Sigmoid colon (tissue), 7 donors: Measurements from ENCODE around the gene TGIF1. TPM values are rescaled to one million over a fixed set of nuclear protein-coding genes. Genes with fewer than 3 reads are reported as not detected.
A peak's percentile ranks its signal among the peaks of the same experiment; 100 is the strongest.

Experiments used
- DNase-seq: peaks from one replicate; pipeline ENCODE4 v3.0.0-alpha.2; 2019
- H3K27ac ChIP-seq, 4 donors: fragments of 200-600 bp; sonication (generic); one replicate each; pipeline ENCODE4 v1.5.1; 2016 to 2019; ENCODE audit warnings: mild to moderate bottlenecking in 1 of 4
- H3K27me3 ChIP-seq, 3 donors: fragments of 200-600 bp; sonication (generic); one replicate each; pipeline ENCODE4 v1.5.1; 2019; ENCODE audit warnings: mild to moderate bottlenecking in 1 of 3
- H3K36me3 ChIP-seq, 4 donors: fragments of 200-600 bp; sonication (generic); one replicate each; pipeline ENCODE4 v1.5.1; 2016 to 2019
- H3K4me1 ChIP-seq, 4 donors: fragments of 200-600 bp; sonication (generic); one replicate each; pipeline ENCODE4 v1.5.1; 2017 to 2019
- H3K4me3 ChIP-seq, 4 donors: fragments of 200-600 bp; sonication (generic); one replicate each; pipeline ENCODE4 v1.5.1; 2017 to 2019; ENCODE audit warnings: mild to moderate bottlenecking in 2 of 4, moderate library complexity in 1 of 4
- H3K9me3 ChIP-seq, 4 donors: fragments of 200-600 bp in 3 of 4; sonication (generic) in 3 of 4; one replicate each; pipeline versions ENCODE4 v1.5.1 to v1.6.1; 2013 to 2019
- CTCF ChIP-seq, 4 experiments: fragments of 450-650 bp in 3 of 4; fragments of 200-600 bp in 1 of 4; IDR thresholded peaks; one replicate each; pipeline ENCODE4 v1.5.1; 2016 to 2019; ENCODE audit warnings: antibody characterized with exemption in 4 of 4, mild to moderate bottlenecking in 3 of 4, moderate library complexity in 2 of 4
- EP300 ChIP-seq, 4 donors: sonication (generic); formaldehyde crosslinking; IDR thresholded peaks; one replicate each; pipeline ENCODE4 v1.6.1; 2017; ENCODE audit warnings: antibody characterized with exemption in 4 of 4
- POLR2A ChIP-seq, 2 donors: fragments of 450-650 bp; IDR thresholded peaks; one replicate each; pipeline ENCODE4 v1.6.1; 2016; ENCODE audit warnings: antibody characterized with exemption in 2 of 2, mild to moderate bottlenecking in 2 of 2, moderate library complexity in 2 of 2
- POLR2AphosphoS5 ChIP-seq, 4 donors: sonication (generic); formaldehyde crosslinking; IDR thresholded peaks; one replicate each; pipeline ENCODE4 v1.6.1; 2017; ENCODE audit warnings: antibody characterized with exemption in 4 of 4
- WGBS, 2 donors: extraction: QIAGEN DNeasy Blood & Tissue Kit; methylation state at CpG; one replicate each; pipeline ENCODE4 v1.1.7; 2013; 5-methylcytosine and 5-hydroxymethylcytosine counted together
- intact Hi-C: fragments of 100-400 bp; cut with DNase I; formaldehyde crosslinking; loops from one replicate; pipeline ENCODE4 v1.15.1; 2023
- polyA plus RNA-seq, 3 donors: library from polyadenylated mRNA; stranded (reverse); fragments of 200-250 nt; gene quantifications; one replicate each; pipeline ENCODE4 v1.2.3, GENCODE V29; 2013
- total RNA-seq, 4 donors: library from RNA; depleted of rRNA; stranded (reverse); fragments of >200 nt; gene quantifications; one replicate each; pipeline ENCODE4 v1.1.0, GENCODE V29; 2016
- donor health status: healthy with polysubstance abuse.
- donor health status: Bipolar disorder and iron deficiency.
- donor health status: healthy.

The TGIF1 gene
- total and polyA plus RNA-seq, 7 donors, result 32.1 to 80.6 (median 49.9) TPM

GRCh38 chr18:3479978-3480509 is 30.1 kb downstream of the TGIF1 start:
- intact Hi-C loops, result loop anchor here (10.0 kb wide), 1 partner anchor 335 kb away; no protein-coding TSS in a partner anchor
- Histone ChIP-seq H3K27me3 (no peaks in the 10 kb centered on the region), H3K4me3 (no peak overlapping the region), H3K4me1 (no peaks in the 10 kb centered on the region), H3K36me3 (no peaks in the 10 kb centered on the region), H3K27ac (no peak overlapping the region), H3K9me3 (no peaks in the 10 kb centered on the region)
- no peak for TF ChIP-seq POLR2A (IDR thresholded peaks at IDR 0.05)
- TF ChIP-seq EP300 (IDR thresholded peaks at IDR 0.05), result no peak
- no peak for TF ChIP-seq CTCF (IDR thresholded peaks at IDR 0.05)
- TF ChIP-seq POLR2AphosphoS5 (IDR thresholded peaks at IDR 0.05), result no peak
- DNase-seq, result no peak
- WGBS, 2 donors, result 26 to 68% methylated on average over 5 of the region's 5 CpGs

GRCh38 chr18:3480827-3481573 is 31.0 kb downstream of the TGIF1 start:
- TF ChIP-seq POLR2AphosphoS5 (IDR thresholded peaks at IDR 0.05), result no peak
- TF ChIP-seq EP300 (IDR thresholded peaks at IDR 0.05), result no peak
- no peak for TF ChIP-seq POLR2A (IDR thresholded peaks at IDR 0.05)
- TF ChIP-seq CTCF (IDR thresholded peaks at IDR 0.05), result no peak
- H3K4me1 ChIP-seq, result no peaks in the 10 kb centered on the region
- no peaks in the 10 kb centered on the region for H3K27me3 ChIP-seq
- no peak overlapping the region for H3K4me3 ChIP-seq
- 94 to 96% methylated on average over 5 of the region's 5 CpGs for WGBS, 2 donors
- no peak for DNase-seq
- no peak overlapping the region for H3K27ac ChIP-seq
- no peaks in the 10 kb centered on the region for H3K9me3 ChIP-seq
- intact Hi-C loops, result no loop called here
- H3K36me3 ChIP-seq, result no peaks in the 10 kb centered on the region

GRCh38 chr18:3481696-3482210 is 31.8 kb downstream of the TGIF1 start:
- WGBS, 2 donors, result 53 to 55% methylated on average over 5 of the region's 5 CpGs
- Histone ChIP-seq H3K27ac (no peak overlapping the region), H3K36me3 (no peaks in the 10 kb centered on the region), H3K4me1 (no peaks in the 10 kb centered on the region), H3K4me3 (no peak overlapping the region), H3K9me3 (no peaks in the 10 kb centered on the region), H3K27me3 (no peaks in the 10 kb centered on the region)
- intact Hi-C loops, result no loop called here
- TF ChIP-seq POLR2A (IDR thresholded peaks at IDR 0.05) (no peak), CTCF (IDR thresholded peaks at IDR 0.05) (peak in 1 of 4 experiments; percentile 18)
- DNase-seq, result no peak

- intact Hi-C loops, result no loop called here
- DNase-seq, result no peak
- H3K4me1 ChIP-seq, result no peaks in the 10 kb centered on the region
- H3K4me3 ChIP-seq, result no peak overlapping the region
- TF ChIP-seq POLR2A (IDR thresholded peaks at IDR 0.05), result no peak
- no peak for TF ChIP-seq EP300 (IDR thresholded peaks at IDR 0.05)
- TF ChIP-seq CTCF (IDR thresholded peaks at IDR 0.05), result no peak
- no peak for TF ChIP-seq POLR2AphosphoS5 (IDR thresholded peaks at IDR 0.05)
- no peaks in the 10 kb centered on the region for H3K27me3 ChIP-seq
- H3K36me3 ChIP-seq, result no peaks in the 10 kb centered on the region
- H3K27ac ChIP-seq, result no peak overlapping the region
- WGBS, 2 donors, result 83 to 89% methylated on average over 3 of the region's 3 CpGs
- H3K9me3 ChIP-seq, result no peaks in the 10 kb centered on the region
These were observed 32.3 kb downstream of the TGIF1 start for GRCh38 chr18:3482258-3482657.
